PC-3 (cell line): ENCODE results near the gene CSRP3. TPM values are rescaled to one million over a fixed set of nuclear protein-coding genes. Genes with fewer than 3 reads are reported as not detected.

ENCODE experiments used
- ATAC-seq: fragments of 200-7000 bp; cut with Tn5 transposase; 2 replicates; pipeline ENCODE4 v1.9.1; 2020; ENCODE audit warnings: mild to moderate bottlenecking, moderate library complexity
- BruUV-seq: library from RNA; stranded (reverse); fragments of 400-500 nt; replicated peaks from 2 replicates; lab custom pipeline; 2021; lab: Mats Ljungman, UMichigan
- CTCF ChIA-PET: fragments of 300-600 bp; sonication (Branson Sonifier 250); formaldehyde crosslinking; loops from one replicate; lab custom pipeline; 2022; ENCODE audit warnings: antibody characterized with exemption; lab: Charles Lee
- POLR2A ChIA-PET: fragments of 300-600 bp; sonication (Branson Sonifier 250); formaldehyde crosslinking; loops from one replicate; lab custom pipeline; 2022; ENCODE audit warnings: antibody characterized with exemption; ENCODE audit not compliant: unreplicated experiment; lab: Charles Lee
- DNase-seq: peaks from one replicate; pipeline ENCODE4 v3.0.0-alpha.2; 2015
- H2AFZ ChIP-seq: fragments of 300-600 bp; sonication (generic); 2 replicates; pipeline ENCODE4 v1.6.0; 2016; ENCODE audit warnings: antibody characterized with exemption, low read length
- H3F3A ChIP-seq: fragments of 300-600 bp; sonication (generic); one replicate; pipeline ENCODE4 v1.6.0; 2017; ENCODE audit warnings: antibody characterized with exemption, low read length, control low read depth, mild to moderate bottlenecking; ENCODE audit not compliant: unreplicated experiment
- H3K27ac ChIP-seq: fragments of 300-600 bp; sonication (generic); 2 replicates; pipeline ENCODE4 v1.5.1; 2016; ENCODE audit warnings: mild to moderate bottlenecking, low read length
- H3K27me3 ChIP-seq: fragments of 300-600 bp; sonication (generic); 2 replicates; pipeline ENCODE4 v1.6.1; 2016; ENCODE audit warnings: low read length, mixed read lengths
- H3K36me3 ChIP-seq: fragments of 300-600 bp; sonication (generic); 2 replicates; pipeline ENCODE4 v1.6.1; 2016; ENCODE audit warnings: low read depth, mixed run types, low read length, mixed read lengths
- H3K4me1 ChIP-seq: fragments of 300-600 bp; sonication (generic); 2 replicates; pipeline ENCODE4 v1.5.1; 2016; ENCODE audit warnings: low read length; ENCODE audit not compliant: insufficient read depth
- H3K4me2 ChIP-seq: fragments of 300-600 bp; sonication (generic); 2 replicates; pipeline ENCODE4 v1.6.0; 2016; ENCODE audit warnings: low read length
- H3K4me3 ChIP-seq: fragments of 300-600 bp; sonication (generic); 2 replicates; pipeline ENCODE4 v1.5.1; 2016; ENCODE audit warnings: mild to moderate bottlenecking, low read length, mixed read lengths
- H3K79me2 ChIP-seq: fragments of 300-600 bp; sonication (generic); 2 replicates; pipeline ENCODE4 v1.6.1; 2017; ENCODE audit warnings: low read length, mixed read lengths
- H3K9ac ChIP-seq: fragments of 300-600 bp; sonication (generic); 2 replicates; pipeline ENCODE4 v1.6.0; 2016; ENCODE audit warnings: mild to moderate bottlenecking, low read length
- H3K9me2 ChIP-seq: fragments of 300-600 bp; sonication (generic); replicated peaks from 2 replicates; pipeline ENCODE4 v1.6.1; 2016; ENCODE audit warnings: mixed run types, low read length, mixed read lengths
- H3K9me3 ChIP-seq: fragments of 300-600 bp; sonication (generic); 2 replicates; pipeline ENCODE4 v1.6.1; 2016; ENCODE audit warnings: low read length, mixed read lengths
- H4K20me1 ChIP-seq: fragments of 300-600 bp; sonication (generic); 2 replicates; pipeline ENCODE4 v1.6.1; 2016; ENCODE audit warnings: low read length, mixed read lengths
- EZH2 ChIP-seq: fragments of 300-600 bp; sonication (generic); IDR thresholded peaks from one replicate; pipeline ENCODE4 v1.6.1; 2017; ENCODE audit warnings: antibody characterized with exemption, mild to moderate bottlenecking, low read length; ENCODE audit not compliant: unreplicated experiment
- EZH2phosphoT487 ChIP-seq: fragments of 300-600 bp; sonication (generic); IDR thresholded peaks from 2 replicates; pipeline ENCODE4 v1.6.1; 2018; ENCODE audit warnings: mild to moderate bottlenecking, antibody characterized with exemption, low read length, borderline replicate concordance
- intact Hi-C: fragments of 100-400 bp; cut with micrococcal nuclease; formaldehyde crosslinking; loops from 2 replicates; pipeline ENCODE4 v1.9.0; 2023
- total RNA-seq: library from RNA; depleted of rRNA; stranded (reverse); fragments of >200 nt; gene quantifications from 2 replicates; pipeline ENCODE4 v1.2.3, GENCODE V29; 2014
- TF ChIP-seq, protein P1 (sequence below): fragments of 300-600 bp; sonication (generic); conservative IDR thresholded peaks from 2 replicates; pipeline ENCODE4 v1.5.1; 2017; ENCODE audit warnings: antibody characterized with exemption, low read depth, mild to moderate bottlenecking, low read length

Gene CSRP3
- total RNA-seq, 1 experiment from 2014 or later: not detected

DNA sequence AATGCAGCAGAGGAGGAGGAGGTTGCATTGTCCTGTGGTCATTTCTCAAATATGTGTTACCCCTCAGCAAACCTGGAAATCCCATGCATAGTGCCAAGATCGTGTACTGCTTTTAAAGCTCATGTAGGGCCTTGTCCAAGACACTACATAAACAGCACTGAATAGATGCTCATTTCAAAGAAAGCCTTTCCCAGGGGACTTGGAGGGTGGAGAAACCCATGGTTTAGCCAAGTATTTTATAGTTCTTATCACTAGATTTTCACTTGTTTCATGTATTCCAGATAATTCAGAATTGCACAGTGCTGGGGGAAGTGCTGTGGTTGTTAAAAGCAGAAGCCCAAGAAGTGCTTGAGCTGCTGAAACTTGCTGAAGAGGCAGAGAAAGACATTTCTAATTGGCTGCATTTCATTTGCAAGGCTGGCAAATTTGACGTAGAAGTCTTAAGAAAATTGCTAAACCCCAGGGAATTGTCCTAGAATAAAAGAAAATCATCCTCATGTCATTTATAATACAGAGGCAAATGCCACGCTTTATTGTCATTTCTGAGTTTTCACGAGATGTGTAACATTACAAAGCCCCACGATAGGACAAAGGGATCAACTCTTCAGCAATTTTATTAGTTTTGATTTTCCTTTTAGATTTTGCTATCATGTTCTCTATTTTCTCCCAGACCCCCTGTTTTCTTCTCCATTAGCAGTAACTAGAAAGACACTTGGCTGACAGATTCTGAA lies 20.1 kb downstream of the CSRP3 start:
- Histone ChIP-seq H3K4me2 (no peak overlapping the region), H3K4me3 (no peak overlapping the region), H3K79me2 (no peaks in the 10 kb centered on the region), H3K9ac (no peak overlapping the region), H3K27ac (no peak overlapping the region), H4K20me1 (no peaks in the 10 kb centered on the region), H3K9me3 (no peaks in the 10 kb centered on the region), H3K27me3 (no peaks in the 10 kb centered on the region), H3F3A (no peaks in the 10 kb centered on the region), H2AFZ (no peak overlapping the region), H3K36me3 (peaks cover 4% of the 10 kb centered on the region; the same call in 1 of the 2 replicates), H3K9me2 (no peaks in the 10 kb centered on the region), H3K4me1 (no peaks in the 10 kb centered on the region)
- intact Hi-C loops: no loop called here
- no TSS peak for BruUV-seq
- ChIA-PET CTCF (no interaction called here), POLR2A (no interaction called here)
- ATAC-seq: no peak
- TF ChIP-seq EZH2phosphoT487: no peak
- TF ChIP-seq EZH2: no peak
- TF ChIP-seq, protein P1, sequence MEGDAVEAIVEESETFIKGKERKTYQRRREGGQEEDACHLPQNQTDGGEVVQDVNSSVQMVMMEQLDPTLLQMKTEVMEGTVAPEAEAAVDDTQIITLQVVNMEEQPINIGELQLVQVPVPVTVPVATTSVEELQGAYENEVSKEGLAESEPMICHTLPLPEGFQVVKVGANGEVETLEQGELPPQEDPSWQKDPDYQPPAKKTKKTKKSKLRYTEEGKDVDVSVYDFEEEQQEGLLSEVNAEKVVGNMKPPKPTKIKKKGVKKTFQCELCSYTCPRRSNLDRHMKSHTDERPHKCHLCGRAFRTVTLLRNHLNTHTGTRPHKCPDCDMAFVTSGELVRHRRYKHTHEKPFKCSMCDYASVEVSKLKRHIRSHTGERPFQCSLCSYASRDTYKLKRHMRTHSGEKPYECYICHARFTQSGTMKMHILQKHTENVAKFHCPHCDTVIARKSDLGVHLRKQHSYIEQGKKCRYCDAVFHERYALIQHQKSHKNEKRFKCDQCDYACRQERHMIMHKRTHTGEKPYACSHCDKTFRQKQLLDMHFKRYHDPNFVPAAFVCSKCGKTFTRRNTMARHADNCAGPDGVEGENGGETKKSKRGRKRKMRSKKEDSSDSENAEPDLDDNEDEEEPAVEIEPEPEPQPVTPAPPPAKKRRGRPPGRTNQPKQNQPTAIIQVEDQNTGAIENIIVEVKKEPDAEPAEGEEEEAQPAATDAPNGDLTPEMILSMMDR: no peak
- DNase-seq: no peak

DNA sequence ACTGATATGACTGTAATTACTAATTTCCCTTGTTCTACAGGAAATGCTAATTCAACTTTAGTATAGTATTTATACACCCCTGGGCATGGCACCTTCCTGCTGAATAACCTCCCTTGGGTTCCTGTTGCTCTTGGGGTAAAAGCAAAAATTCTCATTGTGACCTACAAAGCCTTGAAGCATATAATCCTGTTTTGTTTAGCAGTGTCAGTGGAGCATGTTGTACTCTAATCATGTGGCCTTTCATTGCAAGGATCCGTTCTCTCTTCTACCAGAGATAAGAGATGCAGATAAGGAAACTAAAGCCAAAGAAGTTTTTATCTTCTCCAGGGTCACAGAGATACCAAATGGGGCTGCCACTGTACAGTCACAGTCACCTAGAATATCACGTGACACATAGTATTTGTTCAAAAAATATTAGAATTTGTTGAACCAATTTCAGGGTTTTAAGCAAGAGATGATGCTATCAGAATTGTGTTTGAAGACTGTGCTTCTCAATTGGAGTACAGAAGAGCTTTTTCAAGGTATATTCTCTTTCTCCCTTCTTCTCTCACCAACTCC lies 25.1 kb downstream of the CSRP3 start:
- H3K36me3 ChIP-seq: peaks cover 19% of the 10 kb centered on the region; the same call in 1 of the 2 replicates
- no peak overlapping the region for H3K4me2 ChIP-seq
- BruUV-seq: no TSS peak
- no peak for DNase-seq
- H3K4me1 ChIP-seq: no peaks in the 10 kb centered on the region
- no peak overlapping the region for H3K9ac ChIP-seq
- ChIA-PET POLR2A (no interaction called here), CTCF (no interaction called here)
- TF ChIP-seq EZH2 (no peak), EZH2phosphoT487 (no peak)
- TF ChIP-seq, protein P1: no peak
- H3K9me3 ChIP-seq: no peaks in the 10 kb centered on the region
- H3F3A ChIP-seq: no peaks in the 10 kb centered on the region
- intact Hi-C loops: no loop called here
- no peaks in the 10 kb centered on the region for H3K79me2 ChIP-seq
- no peaks in the 10 kb centered on the region for H3K27me3 ChIP-seq
- H3K9me2 ChIP-seq: no peaks in the 10 kb centered on the region
- H4K20me1 ChIP-seq: no peaks in the 10 kb centered on the region
- ATAC-seq: no peak
- H3K4me3 ChIP-seq: no peak overlapping the region
- H2AFZ ChIP-seq: no peak overlapping the region
- no peak overlapping the region for H3K27ac ChIP-seq
